GM23338 (cell line): ENCODE data around the gene RAD9B. TPM values are rescaled to one million over a fixed set of nuclear protein-coding genes. Genes with fewer than 3 reads are reported as not detected.

Source experiments
- ATAC-seq: fragments of 200-7000 bp; cut with Tn5 transposase; 3 replicates; pipeline ENCODE4 v1.9.1; 2020
- DNase-seq: peaks from one replicate; pipeline ENCODE4 v3.0.0-alpha.2; 2015; ENCODE audit warnings: low spot score
- H2AFZ ChIP-seq: fragments of 200-600 bp; sonication (generic); 2 replicates; pipeline ENCODE4 v1.8.0; 2016; ENCODE audit warnings: antibody characterized with exemption, mild to moderate bottlenecking, moderate library complexity
- H3F3A ChIP-seq: fragments of 200-600 bp; sonication (generic); replicated peaks from 2 replicates; pipeline ENCODE4 v1.8.0; 2017; ENCODE audit warnings: antibody characterized with exemption, mixed run types, low read depth
- H3K27ac ChIP-seq: fragments of 200-600 bp; sonication (generic); 2 replicates; pipeline ENCODE4 v1.6.1; 2016; ENCODE audit warnings: low read depth
- H3K27me3 ChIP-seq: fragments of 200-600 bp; sonication (generic); 2 replicates; pipeline ENCODE4 v1.8.0; 2016; ENCODE audit warnings: mild to moderate bottlenecking, mixed run types, moderate library complexity; ENCODE audit not compliant: insufficient read depth
- H3K36me3 ChIP-seq: fragments of 200-600 bp; sonication (generic); 2 replicates; pipeline ENCODE4 v1.8.0; 2016; ENCODE audit warnings: mild to moderate bottlenecking; ENCODE audit not compliant: insufficient read depth
- H3K4me1 ChIP-seq: fragments of 200-600 bp; sonication (generic); 2 replicates; pipeline ENCODE4 v1.8.0; 2016; ENCODE audit warnings: mild to moderate bottlenecking, moderate library complexity; ENCODE audit not compliant: insufficient read depth
- H3K4me2 ChIP-seq: fragments of 200-600 bp; sonication (generic); 2 replicates; pipeline ENCODE4 v1.7.1; 2017; ENCODE audit warnings: mixed run types
- H3K4me3 ChIP-seq: fragments of 200-600 bp; sonication (generic); 2 replicates; pipeline ENCODE4 v1.6.1; 2016; ENCODE audit warnings: mixed run types
- H3K79me2 ChIP-seq: fragments of 200-600 bp; sonication (generic); replicated peaks from 2 replicates; pipeline ENCODE4 v1.8.0; 2017; ENCODE audit warnings: mild to moderate bottlenecking; ENCODE audit not compliant: insufficient read depth
- H3K9me2 ChIP-seq: fragments of 200-600 bp; sonication (generic); 2 replicates; pipeline ENCODE4 v1.8.0; 2017; ENCODE audit not compliant: insufficient read depth
- H4K20me1 ChIP-seq: fragments of 200-600 bp; sonication (generic); replicated peaks from 2 replicates; pipeline ENCODE4 v1.8.0; 2017; ENCODE audit warnings: mild to moderate bottlenecking; ENCODE audit not compliant: insufficient read depth
- H3K27ac Mint-ChIP-seq: 2 replicates; pipeline ENCODE4 v1.8.0; 2020; ENCODE audit warnings: inconsistent platforms, mild to moderate bottlenecking, moderate library complexity, mixed read lengths
- H3K27me3 Mint-ChIP-seq: 3 replicates; pipeline ENCODE4 v1.8.0; 2022; ENCODE audit warnings: low read depth, mild to moderate bottlenecking, moderate library complexity, mixed read lengths, inconsistent platforms; ENCODE audit not compliant: insufficient read depth, poor library complexity
- H3K36me3 Mint-ChIP-seq: 3 replicates; pipeline ENCODE4 v1.8.0; 2021; ENCODE audit warnings: low read depth, mild to moderate bottlenecking, inconsistent platforms, moderate library complexity, mixed read lengths
- H3K4me1 Mint-ChIP-seq: 3 replicates; pipeline ENCODE4 v1.8.0; 2020; ENCODE audit warnings: mild to moderate bottlenecking, inconsistent platforms, mixed read lengths
- H3K4me3 Mint-ChIP-seq: 3 replicates; pipeline ENCODE4 v1.8.0; 2021; ENCODE audit warnings: moderate library complexity, mild to moderate bottlenecking, inconsistent platforms, mixed read lengths
- H3K9me3 Mint-ChIP-seq: 3 replicates; pipeline ENCODE4 v1.8.0; 2020; ENCODE audit warnings: moderate library complexity, mild to moderate bottlenecking, inconsistent platforms, mixed read lengths
- ETS1 ChIP-seq: IDR thresholded peaks from 2 replicates; pipeline ENCODE4 v1.6.1; 2016; ENCODE audit warnings: antibody characterized with exemption
- EZH2phosphoT487 ChIP-seq: fragments of 200-600 bp; sonication (generic); IDR thresholded peaks from one replicate; pipeline ENCODE4 v1.8.1; 2018; ENCODE audit warnings: antibody characterized with exemption; ENCODE audit not compliant: unreplicated experiment
- JUNB ChIP-seq: IDR thresholded peaks from one replicate; pipeline ENCODE4 v1.6.1; 2016; ENCODE audit warnings: antibody characterized with exemption; ENCODE audit not compliant: unreplicated experiment
- REST ChIP-seq: IDR thresholded peaks from one replicate; pipeline ENCODE4 v1.6.1; 2018; ENCODE audit warnings: antibody characterized with exemption; ENCODE audit not compliant: unreplicated experiment
- ZNF114 ChIP-seq: fragments of 250-450 bp; sonication (Bioruptor Pico); IDR thresholded peaks from 2 replicates; pipeline ENCODE4 v1.5.0; 2020; ENCODE audit warnings: mild to moderate bottlenecking, moderate library complexity
- ZNF331 ChIP-seq: fragments of 250-450 bp; sonication (Bioruptor Pico); IDR thresholded peaks from 2 replicates; pipeline ENCODE4 v1.5.0; 2020; ENCODE audit warnings: low read depth, mild to moderate bottlenecking, moderate library complexity
- polyA plus RNA-seq: library from polyadenylated mRNA; unstranded; fragments of >200 nt; fragmentation: Nextera tagmentation; extraction: Ambion mirVana; gene quantifications from 2 replicates; pipeline ENCODE4 v1.2.1, GENCODE V29; 2016
- total RNA-seq: library from RNA; depleted of rRNA; stranded (reverse); fragments of >200 nt; shearing (Covaris generic); gene quantifications from 2 replicates; pipeline ENCODE4 v1.2.3, GENCODE V29; 2014

The RAD9B gene
- total and polyA plus RNA-seq, 2 experiments from 2014 or later, result not detected

GRCh38 chr12:110501752-110502738 lies at the start of gene RAD9B, which contains the start of gene VPS29 (continued):
- no peak for TF ChIP-seq JUNB

- no peak overlapping the region for H3K4me3 Mint-ChIP-seq
- no peak overlapping the region for H3K4me3 ChIP-seq
- TF ChIP-seq JUNB, result no peak
- TF ChIP-seq ZNF331, result no peak
- no peak for TF ChIP-seq ZNF114 (CRISPR knock-in tag)
- H3F3A ChIP-seq, result peaks cover 8% of the 10 kb centered on the region; the same call in 1 of the 2 replicates
- no peak overlapping the region for H3K4me2 ChIP-seq
- peaks cover 8% of the 10 kb centered on the region for H3K27me3 Mint-ChIP-seq
- no peak overlapping the region for H2AFZ ChIP-seq
- no peak for ATAC-seq
- peaks cover 9% of the 10 kb centered on the region for H3K79me2 ChIP-seq
- no peak overlapping the region for H3K27ac Mint-ChIP-seq
- peaks cover 46% of the 10 kb centered on the region for H3K36me3 Mint-ChIP-seq
- no peaks in the 10 kb centered on the region for H3K9me2 ChIP-seq
- H3K27me3 ChIP-seq, result no peaks in the 10 kb centered on the region
- H3K4me1 Mint-ChIP-seq, result peaks cover 5% of the 10 kb centered on the region; the same call in 2 of the 3 replicates
- peaks cover 35% of the 10 kb centered on the region; the same call in 1 of the 2 replicates for H3K36me3 ChIP-seq
- no peaks in the 10 kb centered on the region for H3K4me1 ChIP-seq
- H4K20me1 ChIP-seq, result 0 out of 2 replicates have a peak, but pooled peaks cover 7% of the 10 kb centered on the region
- H3K27ac ChIP-seq, result no peak overlapping the region
- no peak for DNase-seq
- no peaks in the 10 kb centered on the region for H3K9me3 Mint-ChIP-seq
These were observed 48.4 kb upstream of the RAD9B start for GRCh38 chr12:110453569-110454296.

GRCh38 chr12:110458756-110459155 lies 43.4 kb upstream of the RAD9B start:
- H4K20me1 ChIP-seq, result peaks cover 11% of the 10 kb centered on the region; the same call in 1 of the 2 replicates
- H3K4me3 ChIP-seq, result no peak overlapping the region
- Mint-ChIP-seq H3K36me3 (peaks cover 50% of the 10 kb centered on the region), H3K4me1 (no peaks in the 10 kb centered on the region), H3K4me3 (no peak overlapping the region), H3K9me3 (no peaks in the 10 kb centered on the region; the same call in 2 of the 3 replicates), H3K27ac (no peak overlapping the region), H3K27me3 (peaks cover 1% of the 10 kb centered on the region)
- ATAC-seq (no peak), DNase-seq (no peak)
- H3K36me3 ChIP-seq, result peaks cover 31% of the 10 kb centered on the region
- H3K9me2 ChIP-seq, result no peaks in the 10 kb centered on the region
- H3K27ac ChIP-seq, result no peak overlapping the region
- no peaks in the 10 kb centered on the region for H3K27me3 ChIP-seq
- no peak overlapping the region for H2AFZ ChIP-seq
- no peak overlapping the region for H3K4me2 ChIP-seq
- H3K4me1 ChIP-seq, result no peaks in the 10 kb centered on the region
- peaks cover 25% of the 10 kb centered on the region for H3K79me2 ChIP-seq
- no peaks in the 10 kb centered on the region for H3F3A ChIP-seq
- TF ChIP-seq EZH2phosphoT487 (no peak), ETS1 (no peak), JUNB (no peak), ZNF331 (no peak), REST (no peak)
